GM23338 (cell line): ENCODE results near the gene SRCIN1. TPM values are rescaled to one million over a fixed set of nuclear protein-coding genes. Genes with fewer than 3 reads are reported as not detected.
A peak's percentile ranks its signal among the peaks of the same experiment; 100 is the strongest.

Experiments used
- ATAC-seq: fragments of 200-7000 bp; cut with Tn5 transposase; 3 replicates; pipeline ENCODE4 v1.9.1; 2020
- DNase-seq: peaks from one replicate; pipeline ENCODE4 v3.0.0-alpha.2; 2015; ENCODE audit warnings: low spot score
- H2AFZ ChIP-seq: fragments of 200-600 bp; sonication (generic); 2 replicates; pipeline ENCODE4 v1.8.0; 2016; ENCODE audit warnings: antibody characterized with exemption, mild to moderate bottlenecking, moderate library complexity
- H3F3A ChIP-seq: fragments of 200-600 bp; sonication (generic); replicated peaks from 2 replicates; pipeline ENCODE4 v1.8.0; 2017; ENCODE audit warnings: antibody characterized with exemption, mixed run types, low read depth
- H3K27ac ChIP-seq: fragments of 200-600 bp; sonication (generic); 2 replicates; pipeline ENCODE4 v1.6.1; 2016; ENCODE audit warnings: low read depth
- H3K27me3 ChIP-seq: fragments of 200-600 bp; sonication (generic); 2 replicates; pipeline ENCODE4 v1.8.0; 2016; ENCODE audit warnings: mild to moderate bottlenecking, mixed run types, moderate library complexity; ENCODE audit not compliant: insufficient read depth
- H3K36me3 ChIP-seq: fragments of 200-600 bp; sonication (generic); 2 replicates; pipeline ENCODE4 v1.8.0; 2016; ENCODE audit warnings: mild to moderate bottlenecking; ENCODE audit not compliant: insufficient read depth
- H3K4me1 ChIP-seq: fragments of 200-600 bp; sonication (generic); 2 replicates; pipeline ENCODE4 v1.8.0; 2016; ENCODE audit warnings: mild to moderate bottlenecking, moderate library complexity; ENCODE audit not compliant: insufficient read depth
- H3K4me2 ChIP-seq: fragments of 200-600 bp; sonication (generic); 2 replicates; pipeline ENCODE4 v1.7.1; 2017; ENCODE audit warnings: mixed run types
- H3K4me3 ChIP-seq: fragments of 200-600 bp; sonication (generic); 2 replicates; pipeline ENCODE4 v1.6.1; 2016; ENCODE audit warnings: mixed run types
- H3K79me2 ChIP-seq: fragments of 200-600 bp; sonication (generic); replicated peaks from 2 replicates; pipeline ENCODE4 v1.8.0; 2017; ENCODE audit warnings: mild to moderate bottlenecking; ENCODE audit not compliant: insufficient read depth
- H3K9me2 ChIP-seq: fragments of 200-600 bp; sonication (generic); 2 replicates; pipeline ENCODE4 v1.8.0; 2017; ENCODE audit not compliant: insufficient read depth
- H4K20me1 ChIP-seq: fragments of 200-600 bp; sonication (generic); replicated peaks from 2 replicates; pipeline ENCODE4 v1.8.0; 2017; ENCODE audit warnings: mild to moderate bottlenecking; ENCODE audit not compliant: insufficient read depth
- H3K27ac Mint-ChIP-seq: 2 replicates; pipeline ENCODE4 v1.8.0; 2020; ENCODE audit warnings: inconsistent platforms, mild to moderate bottlenecking, moderate library complexity, mixed read lengths
- H3K27me3 Mint-ChIP-seq: 3 replicates; pipeline ENCODE4 v1.8.0; 2022; ENCODE audit warnings: low read depth, mild to moderate bottlenecking, moderate library complexity, mixed read lengths, inconsistent platforms; ENCODE audit not compliant: insufficient read depth, poor library complexity
- H3K36me3 Mint-ChIP-seq: 3 replicates; pipeline ENCODE4 v1.8.0; 2021; ENCODE audit warnings: low read depth, mild to moderate bottlenecking, inconsistent platforms, moderate library complexity, mixed read lengths
- H3K4me1 Mint-ChIP-seq: 3 replicates; pipeline ENCODE4 v1.8.0; 2020; ENCODE audit warnings: mild to moderate bottlenecking, inconsistent platforms, mixed read lengths
- H3K4me3 Mint-ChIP-seq: 3 replicates; pipeline ENCODE4 v1.8.0; 2021; ENCODE audit warnings: moderate library complexity, mild to moderate bottlenecking, inconsistent platforms, mixed read lengths
- H3K9me3 Mint-ChIP-seq: 3 replicates; pipeline ENCODE4 v1.8.0; 2020; ENCODE audit warnings: moderate library complexity, mild to moderate bottlenecking, inconsistent platforms, mixed read lengths
- CTCF ChIP-seq, 2 experiments: fragments of 200-600 bp in 1 of 2; sonication (generic) in 1 of 2; conservative IDR thresholded peaks; 2 replicates each; pipeline versions ENCODE4 v1.5.1 to v1.6.1; 2016 to 2017; ENCODE audit warnings: antibody characterized with exemption in 2 of 2, low read depth in 2 of 2, mild to moderate bottlenecking in 2 of 2, moderate library complexity in 1 of 2
- EZH2 ChIP-seq: fragments of 200-600 bp; sonication (generic); IDR thresholded peaks from one replicate; pipeline ENCODE4 v1.8.0; 2017; ENCODE audit warnings: antibody characterized with exemption, mild to moderate bottlenecking, low read depth; ENCODE audit not compliant: unreplicated experiment
- EZH2phosphoT487 ChIP-seq: fragments of 200-600 bp; sonication (generic); IDR thresholded peaks from one replicate; pipeline ENCODE4 v1.8.1; 2018; ENCODE audit warnings: antibody characterized with exemption; ENCODE audit not compliant: unreplicated experiment
- NANOG ChIP-seq: IDR thresholded peaks from 2 replicates; pipeline ENCODE4 v1.6.1; 2016; ENCODE audit warnings: antibody characterized with exemption, borderline replicate concordance
- ZNF331 ChIP-seq: fragments of 250-450 bp; sonication (Bioruptor Pico); IDR thresholded peaks from 2 replicates; pipeline ENCODE4 v1.5.0; 2020; ENCODE audit warnings: low read depth, mild to moderate bottlenecking, moderate library complexity
- polyA plus RNA-seq: library from polyadenylated mRNA; unstranded; fragments of >200 nt; fragmentation: Nextera tagmentation; extraction: Ambion mirVana; gene quantifications from 2 replicates; pipeline ENCODE4 v1.2.1, GENCODE V29; 2016
- total RNA-seq: library from RNA; depleted of rRNA; stranded (reverse); fragments of >200 nt; shearing (Covaris generic); gene quantifications from 2 replicates; pipeline ENCODE4 v1.2.3, GENCODE V29; 2014
- TF ChIP-seq, protein P1 (sequence below): IDR thresholded peaks from one replicate; pipeline ENCODE4 v1.6.1; 2018; ENCODE audit warnings: antibody characterized with exemption; ENCODE audit not compliant: unreplicated experiment

Gene SRCIN1
- total and polyA plus RNA-seq, 2 experiments from 2014 or later, result 0.87 to 2.2 TPM

DNA sequence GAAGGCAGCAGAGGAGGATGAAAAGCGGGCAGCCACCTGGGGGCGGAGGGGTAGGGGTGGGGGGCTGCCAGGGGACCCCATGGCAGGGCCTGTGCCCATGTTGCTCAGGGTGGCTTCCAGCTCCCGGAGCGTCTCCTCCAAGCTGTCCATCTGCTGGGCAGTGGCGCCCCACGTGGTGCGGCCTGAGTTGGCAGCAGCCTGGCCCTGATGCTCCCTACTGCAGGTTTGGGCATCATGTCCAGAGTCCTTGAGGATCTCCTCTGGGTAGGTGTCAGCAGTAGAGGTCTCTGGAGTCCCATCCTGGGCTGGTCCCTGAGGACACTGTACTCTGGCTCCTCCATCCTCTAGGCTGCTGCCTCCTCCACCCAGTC, 60.9 kb downstream of the SRCIN1 start:
- Mint-ChIP-seq H3K9me3 (no peaks in the 10 kb centered on the region), H3K4me1 (peaks cover 41% of the 10 kb centered on the region), H3K4me3 (no peak overlapping the region), H3K27ac (no peak overlapping the region), H3K36me3 (no peaks in the 10 kb centered on the region; the same call in 2 of the 3 replicates), H3K27me3 (peaks cover 20% of the 10 kb centered on the region)
- H3K9me2 ChIP-seq, result no peaks in the 10 kb centered on the region
- H4K20me1 ChIP-seq, result no peaks in the 10 kb centered on the region
- H3K79me2 ChIP-seq, result no peaks in the 10 kb centered on the region
- H3F3A ChIP-seq, result no peaks in the 10 kb centered on the region
- H3K27ac ChIP-seq, result no peak overlapping the region
- TF ChIP-seq ZNF331 (CRISPR knock-in tag), result no peak
- TF ChIP-seq EZH2, result no peak
- TF ChIP-seq EZH2phosphoT487, result no peak
- peak; percentile 33 to 68 for TF ChIP-seq CTCF (conservative IDR thresholded peaks at IDR 0.05; ENCODE audit: low read depth in 2 of 2)
- TF ChIP-seq, protein P1, sequence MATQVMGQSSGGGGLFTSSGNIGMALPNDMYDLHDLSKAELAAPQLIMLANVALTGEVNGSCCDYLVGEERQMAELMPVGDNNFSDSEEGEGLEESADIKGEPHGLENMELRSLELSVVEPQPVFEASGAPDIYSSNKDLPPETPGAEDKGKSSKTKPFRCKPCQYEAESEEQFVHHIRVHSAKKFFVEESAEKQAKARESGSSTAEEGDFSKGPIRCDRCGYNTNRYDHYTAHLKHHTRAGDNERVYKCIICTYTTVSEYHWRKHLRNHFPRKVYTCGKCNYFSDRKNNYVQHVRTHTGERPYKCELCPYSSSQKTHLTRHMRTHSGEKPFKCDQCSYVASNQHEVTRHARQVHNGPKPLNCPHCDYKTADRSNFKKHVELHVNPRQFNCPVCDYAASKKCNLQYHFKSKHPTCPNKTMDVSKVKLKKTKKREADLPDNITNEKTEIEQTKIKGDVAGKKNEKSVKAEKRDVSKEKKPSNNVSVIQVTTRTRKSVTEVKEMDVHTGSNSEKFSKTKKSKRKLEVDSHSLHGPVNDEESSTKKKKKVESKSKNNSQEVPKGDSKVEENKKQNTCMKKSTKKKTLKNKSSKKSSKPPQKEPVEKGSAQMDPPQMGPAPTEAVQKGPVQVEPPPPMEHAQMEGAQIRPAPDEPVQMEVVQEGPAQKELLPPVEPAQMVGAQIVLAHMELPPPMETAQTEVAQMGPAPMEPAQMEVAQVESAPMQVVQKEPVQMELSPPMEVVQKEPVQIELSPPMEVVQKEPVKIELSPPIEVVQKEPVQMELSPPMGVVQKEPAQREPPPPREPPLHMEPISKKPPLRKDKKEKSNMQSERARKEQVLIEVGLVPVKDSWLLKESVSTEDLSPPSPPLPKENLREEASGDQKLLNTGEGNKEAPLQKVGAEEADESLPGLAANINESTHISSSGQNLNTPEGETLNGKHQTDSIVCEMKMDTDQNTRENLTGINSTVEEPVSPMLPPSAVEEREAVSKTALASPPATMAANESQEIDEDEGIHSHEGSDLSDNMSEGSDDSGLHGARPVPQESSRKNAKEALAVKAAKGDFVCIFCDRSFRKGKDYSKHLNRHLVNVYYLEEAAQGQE, result no peak
- no peaks in the 10 kb centered on the region for H3K27me3 ChIP-seq
- no peak overlapping the region for H3K4me2 ChIP-seq
- no peaks in the 10 kb centered on the region for H3K36me3 ChIP-seq
- H3K4me3 ChIP-seq, result no peak overlapping the region
- DNase-seq (peak; percentile 43), ATAC-seq (peak; percentile 18)
- no peaks in the 10 kb centered on the region; the same call in 1 of the 2 replicates for H3K4me1 ChIP-seq
- no peak overlapping the region for H2AFZ ChIP-seq

- DNase-seq (no peak), ATAC-seq (no peak)
- no peak overlapping the region for H3K27ac ChIP-seq
- Mint-ChIP-seq H3K36me3 (no peaks in the 10 kb centered on the region; the same call in 2 of the 3 replicates), H3K9me3 (no peaks in the 10 kb centered on the region), H3K27me3 (peaks cover 20% of the 10 kb centered on the region), H3K4me3 (no peak overlapping the region), H3K27ac (no peak overlapping the region), H3K4me1 (peaks cover 37% of the 10 kb centered on the region)
- no peaks in the 10 kb centered on the region for H4K20me1 ChIP-seq
- H3F3A ChIP-seq, result no peaks in the 10 kb centered on the region
- TF ChIP-seq EZH2phosphoT487, result no peak
- no peak for TF ChIP-seq NANOG
- H3K79me2 ChIP-seq, result no peaks in the 10 kb centered on the region
- no peak overlapping the region for H3K4me3 ChIP-seq
- no peaks in the 10 kb centered on the region for H3K36me3 ChIP-seq
- no peaks in the 10 kb centered on the region for H3K9me2 ChIP-seq
- no peak overlapping the region for H2AFZ ChIP-seq
- no peaks in the 10 kb centered on the region; the same call in 1 of the 2 replicates for H3K4me1 ChIP-seq
- H3K4me2 ChIP-seq, result no peak overlapping the region
- H3K27me3 ChIP-seq, result no peaks in the 10 kb centered on the region
Observed at GRCh38 chr17:38544175-38544838, 61.4 kb downstream of the SRCIN1 start.
